ENCODE results near the gene ATP6V1C2. TPM values are rescaled to one million over a fixed set of nuclear protein-coding genes. Genes with fewer than 3 reads are reported as not detected.

ATP6V1C2 gene
- total and polyA plus RNA-seq, 2 experiments from 2014 or later: 0.14 to 2.1 TPM

DNA sequence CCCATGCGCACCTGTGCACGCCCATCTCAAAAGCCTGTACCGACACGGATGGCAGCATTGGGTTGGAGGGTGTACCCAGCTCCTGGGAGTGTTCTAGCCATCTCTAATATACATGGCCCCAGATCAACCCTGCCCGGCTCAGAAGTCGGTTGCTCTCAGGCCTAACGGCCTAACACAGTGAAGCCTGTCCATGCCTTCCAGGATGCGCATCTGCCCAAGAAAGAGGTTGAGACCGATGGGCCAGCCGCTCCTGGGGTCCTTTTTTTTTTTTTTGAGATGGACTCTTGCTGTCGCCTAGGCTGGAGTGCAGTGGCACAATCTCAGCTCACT lies 59.0 kb downstream of the ATP6V1C2 start:
- Mint-ChIP-seq H3K36me3 (ENCODE audit: low read depth) (peaks cover 59% of the 10 kb centered on the region), H3K4me1 (no peaks in the 10 kb centered on the region), H3K27ac (no peak overlapping the region), H3K4me3 (no peak overlapping the region), H3K9me3 (no peaks in the 10 kb centered on the region), H3K27me3 (ENCODE audit: insufficient read depth, low read depth, poor library complexity) (peaks cover 5% of the 10 kb centered on the region)
- no peaks in the 10 kb centered on the region; the same call in 1 of the 2 replicates for H3K79me2 ChIP-seq (replicated peaks; ENCODE audit: insufficient read depth)
- no peak overlapping the region for H3K27ac ChIP-seq (ENCODE audit: low read depth)
- H3K9me2 ChIP-seq (ENCODE audit: insufficient read depth): no peaks in the 10 kb centered on the region
- no peaks in the 10 kb centered on the region for H3K4me1 ChIP-seq (ENCODE audit: insufficient read depth)
- H2AFZ ChIP-seq: no peak overlapping the region
- DNase-seq (ENCODE audit: low spot score) (no peak), ATAC-seq (no peak)
- TF ChIP-seq, protein P1, sequence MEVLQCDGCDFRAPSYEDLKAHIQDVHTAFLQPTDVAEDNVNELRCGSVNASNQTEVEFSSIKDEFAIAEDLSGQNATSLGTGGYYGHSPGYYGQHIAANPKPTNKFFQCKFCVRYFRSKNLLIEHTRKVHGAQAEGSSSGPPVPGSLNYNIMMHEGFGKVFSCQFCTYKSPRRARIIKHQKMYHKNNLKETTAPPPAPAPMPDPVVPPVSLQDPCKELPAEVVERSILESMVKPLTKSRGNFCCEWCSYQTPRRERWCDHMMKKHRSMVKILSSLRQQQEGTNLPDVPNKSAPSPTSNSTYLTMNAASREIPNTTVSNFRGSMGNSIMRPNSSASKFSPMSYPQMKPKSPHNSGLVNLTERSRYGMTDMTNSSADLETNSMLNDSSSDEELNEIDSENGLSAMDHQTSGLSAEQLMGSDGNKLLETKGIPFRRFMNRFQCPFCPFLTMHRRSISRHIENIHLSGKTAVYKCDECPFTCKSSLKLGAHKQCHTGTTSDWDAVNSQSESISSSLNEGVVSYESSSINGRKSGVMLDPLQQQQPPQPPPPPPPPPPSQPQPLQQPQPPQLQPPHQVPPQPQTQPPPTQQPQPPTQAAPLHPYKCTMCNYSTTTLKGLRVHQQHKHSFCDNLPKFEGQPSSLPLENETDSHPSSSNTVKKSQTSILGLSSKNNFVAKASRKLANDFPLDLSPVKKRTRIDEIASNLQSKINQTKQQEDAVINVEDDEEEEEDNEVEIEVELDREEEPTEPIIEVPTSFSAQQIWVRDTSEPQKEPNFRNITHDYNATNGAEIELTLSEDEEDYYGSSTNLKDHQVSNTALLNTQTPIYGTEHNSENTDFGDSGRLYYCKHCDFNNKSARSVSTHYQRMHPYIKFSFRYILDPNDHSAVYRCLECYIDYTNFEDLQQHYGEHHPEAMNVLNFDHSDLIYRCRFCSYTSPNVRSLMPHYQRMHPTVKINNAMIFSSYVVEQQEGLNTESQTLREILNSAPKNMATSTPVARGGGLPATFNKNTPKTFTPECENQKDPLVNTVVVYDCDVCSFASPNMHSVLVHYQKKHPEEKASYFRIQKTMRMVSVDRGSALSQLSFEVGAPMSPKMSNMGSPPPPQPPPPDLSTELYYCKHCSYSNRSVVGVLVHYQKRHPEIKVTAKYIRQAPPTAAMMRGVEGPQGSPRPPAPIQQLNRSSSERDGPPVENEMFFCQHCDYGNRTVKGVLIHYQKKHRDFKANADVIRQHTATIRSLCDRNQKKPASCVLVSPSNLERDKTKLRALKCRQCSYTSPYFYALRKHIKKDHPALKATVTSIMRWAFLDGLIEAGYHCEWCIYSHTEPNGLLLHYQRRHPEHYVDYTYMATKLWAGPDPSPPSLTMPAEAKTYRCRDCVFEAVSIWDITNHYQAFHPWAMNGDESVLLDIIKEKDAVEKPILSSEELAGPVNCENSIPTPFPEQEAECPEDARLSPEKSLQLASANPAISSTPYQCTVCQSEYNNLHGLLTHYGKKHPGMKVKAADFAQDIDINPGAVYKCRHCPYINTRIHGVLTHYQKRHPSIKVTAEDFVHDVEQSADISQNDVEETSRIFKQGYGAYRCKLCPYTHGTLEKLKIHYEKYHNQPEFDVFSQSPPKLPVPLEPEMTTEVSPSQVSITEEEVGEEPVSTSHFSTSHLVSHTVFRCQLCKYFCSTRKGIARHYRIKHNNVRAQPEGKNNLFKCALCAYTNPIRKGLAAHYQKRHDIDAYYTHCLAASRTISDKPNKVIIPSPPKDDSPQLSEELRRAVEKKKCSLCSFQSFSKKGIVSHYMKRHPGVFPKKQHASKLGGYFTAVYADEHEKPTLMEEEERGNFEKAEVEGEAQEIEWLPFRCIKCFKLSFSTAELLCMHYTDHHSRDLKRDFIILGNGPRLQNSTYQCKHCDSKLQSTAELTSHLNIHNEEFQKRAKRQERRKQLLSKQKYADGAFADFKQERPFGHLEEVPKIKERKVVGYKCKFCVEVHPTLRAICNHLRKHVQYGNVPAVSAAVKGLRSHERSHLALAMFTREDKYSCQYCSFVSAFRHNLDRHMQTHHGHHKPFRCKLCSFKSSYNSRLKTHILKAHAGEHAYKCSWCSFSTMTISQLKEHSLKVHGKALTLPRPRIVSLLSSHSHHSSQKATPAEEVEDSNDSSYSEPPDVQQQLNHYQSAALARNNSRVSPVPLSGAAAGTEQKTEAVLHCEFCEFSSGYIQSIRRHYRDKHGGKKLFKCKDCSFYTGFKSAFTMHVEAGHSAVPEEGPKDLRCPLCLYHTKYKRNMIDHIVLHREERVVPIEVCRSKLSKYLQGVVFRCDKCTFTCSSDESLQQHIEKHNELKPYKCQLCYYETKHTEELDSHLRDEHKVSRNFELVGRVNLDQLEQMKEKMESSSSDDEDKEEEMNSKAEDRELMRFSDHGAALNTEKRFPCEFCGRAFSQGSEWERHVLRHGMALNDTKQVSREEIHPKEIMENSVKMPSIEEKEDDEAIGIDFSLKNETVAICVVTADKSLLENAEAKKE (CRISPR knock-in tag; IDR thresholded peaks at IDR 0.05): no peak
- TF ChIP-seq ZNF114 (CRISPR knock-in tag; IDR thresholded peaks at IDR 0.05) (no peak), EZH2phosphoT487 (IDR thresholded peaks at IDR 0.05; ENCODE audit: unreplicated experiment) (no peak), JUNB (IDR thresholded peaks at IDR 0.05; ENCODE audit: unreplicated experiment) (no peak), STAT1 (IDR thresholded peaks at IDR 0.05; ENCODE audit: unreplicated experiment) (no peak), NANOG (IDR thresholded peaks at IDR 0.05; ENCODE audit: borderline replicate concordance) (no peak), POLR2AphosphoS5 (IDR thresholded peaks at IDR 0.05; ENCODE audit: low read depth) (no peak), ZNF331 (CRISPR knock-in tag; IDR thresholded peaks at IDR 0.05; ENCODE audit: low read depth) (no peak), EZH2 (IDR thresholded peaks at IDR 0.05; ENCODE audit: low read depth, unreplicated experiment) (no peak), CREB1 (CRISPR knock-in tag; IDR thresholded peaks at IDR 0.05; ENCODE audit: low read depth) (no peak)
- TF ChIP-seq, protein P2, sequence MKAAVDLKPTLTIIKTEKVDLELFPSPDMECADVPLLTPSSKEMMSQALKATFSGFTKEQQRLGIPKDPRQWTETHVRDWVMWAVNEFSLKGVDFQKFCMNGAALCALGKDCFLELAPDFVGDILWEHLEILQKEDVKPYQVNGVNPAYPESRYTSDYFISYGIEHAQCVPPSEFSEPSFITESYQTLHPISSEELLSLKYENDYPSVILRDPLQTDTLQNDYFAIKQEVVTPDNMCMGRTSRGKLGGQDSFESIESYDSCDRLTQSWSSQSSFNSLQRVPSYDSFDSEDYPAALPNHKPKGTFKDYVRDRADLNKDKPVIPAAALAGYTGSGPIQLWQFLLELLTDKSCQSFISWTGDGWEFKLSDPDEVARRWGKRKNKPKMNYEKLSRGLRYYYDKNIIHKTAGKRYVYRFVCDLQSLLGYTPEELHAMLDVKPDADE (IDR thresholded peaks at IDR 0.05): no peak
- TF ChIP-seq, protein P3, sequence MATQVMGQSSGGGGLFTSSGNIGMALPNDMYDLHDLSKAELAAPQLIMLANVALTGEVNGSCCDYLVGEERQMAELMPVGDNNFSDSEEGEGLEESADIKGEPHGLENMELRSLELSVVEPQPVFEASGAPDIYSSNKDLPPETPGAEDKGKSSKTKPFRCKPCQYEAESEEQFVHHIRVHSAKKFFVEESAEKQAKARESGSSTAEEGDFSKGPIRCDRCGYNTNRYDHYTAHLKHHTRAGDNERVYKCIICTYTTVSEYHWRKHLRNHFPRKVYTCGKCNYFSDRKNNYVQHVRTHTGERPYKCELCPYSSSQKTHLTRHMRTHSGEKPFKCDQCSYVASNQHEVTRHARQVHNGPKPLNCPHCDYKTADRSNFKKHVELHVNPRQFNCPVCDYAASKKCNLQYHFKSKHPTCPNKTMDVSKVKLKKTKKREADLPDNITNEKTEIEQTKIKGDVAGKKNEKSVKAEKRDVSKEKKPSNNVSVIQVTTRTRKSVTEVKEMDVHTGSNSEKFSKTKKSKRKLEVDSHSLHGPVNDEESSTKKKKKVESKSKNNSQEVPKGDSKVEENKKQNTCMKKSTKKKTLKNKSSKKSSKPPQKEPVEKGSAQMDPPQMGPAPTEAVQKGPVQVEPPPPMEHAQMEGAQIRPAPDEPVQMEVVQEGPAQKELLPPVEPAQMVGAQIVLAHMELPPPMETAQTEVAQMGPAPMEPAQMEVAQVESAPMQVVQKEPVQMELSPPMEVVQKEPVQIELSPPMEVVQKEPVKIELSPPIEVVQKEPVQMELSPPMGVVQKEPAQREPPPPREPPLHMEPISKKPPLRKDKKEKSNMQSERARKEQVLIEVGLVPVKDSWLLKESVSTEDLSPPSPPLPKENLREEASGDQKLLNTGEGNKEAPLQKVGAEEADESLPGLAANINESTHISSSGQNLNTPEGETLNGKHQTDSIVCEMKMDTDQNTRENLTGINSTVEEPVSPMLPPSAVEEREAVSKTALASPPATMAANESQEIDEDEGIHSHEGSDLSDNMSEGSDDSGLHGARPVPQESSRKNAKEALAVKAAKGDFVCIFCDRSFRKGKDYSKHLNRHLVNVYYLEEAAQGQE (IDR thresholded peaks at IDR 0.05; ENCODE audit: unreplicated experiment): no peak
- TF ChIP-seq, protein P4, sequence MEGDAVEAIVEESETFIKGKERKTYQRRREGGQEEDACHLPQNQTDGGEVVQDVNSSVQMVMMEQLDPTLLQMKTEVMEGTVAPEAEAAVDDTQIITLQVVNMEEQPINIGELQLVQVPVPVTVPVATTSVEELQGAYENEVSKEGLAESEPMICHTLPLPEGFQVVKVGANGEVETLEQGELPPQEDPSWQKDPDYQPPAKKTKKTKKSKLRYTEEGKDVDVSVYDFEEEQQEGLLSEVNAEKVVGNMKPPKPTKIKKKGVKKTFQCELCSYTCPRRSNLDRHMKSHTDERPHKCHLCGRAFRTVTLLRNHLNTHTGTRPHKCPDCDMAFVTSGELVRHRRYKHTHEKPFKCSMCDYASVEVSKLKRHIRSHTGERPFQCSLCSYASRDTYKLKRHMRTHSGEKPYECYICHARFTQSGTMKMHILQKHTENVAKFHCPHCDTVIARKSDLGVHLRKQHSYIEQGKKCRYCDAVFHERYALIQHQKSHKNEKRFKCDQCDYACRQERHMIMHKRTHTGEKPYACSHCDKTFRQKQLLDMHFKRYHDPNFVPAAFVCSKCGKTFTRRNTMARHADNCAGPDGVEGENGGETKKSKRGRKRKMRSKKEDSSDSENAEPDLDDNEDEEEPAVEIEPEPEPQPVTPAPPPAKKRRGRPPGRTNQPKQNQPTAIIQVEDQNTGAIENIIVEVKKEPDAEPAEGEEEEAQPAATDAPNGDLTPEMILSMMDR (conservative IDR thresholded peaks at IDR 0.05; ENCODE audit: low read depth in 2 of 2): no peak
- H3K4me2 ChIP-seq: no peak overlapping the region
- no peak overlapping the region for H3K4me3 ChIP-seq
- H3K27me3 ChIP-seq (ENCODE audit: insufficient read depth): no peaks in the 10 kb centered on the region
- 0 out of 2 replicates have a peak, but pooled peaks cover 4% of the 10 kb centered on the region for H3F3A ChIP-seq (replicated peaks; ENCODE audit: low read depth)
- peaks cover 41% of the 10 kb centered on the region for H3K36me3 ChIP-seq (ENCODE audit: insufficient read depth)
- H4K20me1 ChIP-seq (replicated peaks; ENCODE audit: insufficient read depth): peaks cover 34% of the 10 kb centered on the region
